HG03460 (cell line): ENCODE data around the gene GAB2.
"Not testable (repeated sequence)": the region's sequence is repeated elsewhere in the genome, so short reads cannot be mapped to it uniquely, and the experiment has no call there.

Source experiments
- ATAC-seq: cut with Tn5 transposase; IDR thresholded peaks from one replicate; pipeline ENCODE4 v1.9.1; 2021; ENCODE audit not compliant: unreplicated experiment

The GAB2 gene

GRCh38 chr11:78371221-78371891 lies 46.3 kb downstream of the GAB2 start:
- no peak for ATAC-seq

- ATAC-seq = no peak
Observed at GRCh38 chr11:78370406-78371172, 47.0 kb downstream of the GAB2 start.

- ATAC-seq = no peak
Observed at GRCh38 chr11:78365381-78365792, 52.2 kb downstream of the GAB2 start.

- no peak for ATAC-seq
Observed at GRCh38 chr11:78364128-78364751, 53.4 kb downstream of the GAB2 start.

GRCh38 chr11:78363024-78363619 lies 54.5 kb downstream of the GAB2 start:
- no peak for ATAC-seq

GRCh38 chr11:78361228-78361627 lies 56.4 kb downstream of the GAB2 start:
- ATAC-seq = no peak

GRCh38 chr11:78359921-78360320 lies 57.7 kb downstream of the GAB2 start:
- ATAC-seq = no peak

- not testable (repeated sequence) for ATAC-seq
Observed at GRCh38 chr11:78357924-78358323, 59.7 kb downstream of the GAB2 start.

GRCh38 chr11:78357425-78357824 lies 60.2 kb downstream of the GAB2 start:
- not testable (repeated sequence) for ATAC-seq

GRCh38 chr11:78355742-78356141 lies 61.9 kb downstream of the GAB2 start:
- ATAC-seq = not testable (repeated sequence)

- ATAC-seq = no peak
Observed at GRCh38 chr11:78355309-78355705, 62.3 kb downstream of the GAB2 start.

- no peak for ATAC-seq
Observed at GRCh38 chr11:78354408-78355308, 63.0 kb downstream of the GAB2 start.

GRCh38 chr11:78351979-78352841 lies 65.4 kb downstream of the GAB2 start:
- no peak for ATAC-seq

GRCh38 chr11:78351193-78351592 lies 66.4 kb downstream of the GAB2 start:
- no peak for ATAC-seq

- ATAC-seq = no peak
Observed at GRCh38 chr11:78350646-78351165, 66.9 kb downstream of the GAB2 start.

- ATAC-seq = no peak
Observed at GRCh38 chr11:78350091-78350645, 67.5 kb downstream of the GAB2 start.

- ATAC-seq = no peak
Observed at GRCh38 chr11:78349624-78350023, 68.0 kb downstream of the GAB2 start.

- ATAC-seq = no peak
Observed at GRCh38 chr11:78349114-78349513, 68.5 kb downstream of the GAB2 start.

- ATAC-seq = no peak
Observed at GRCh38 chr11:78347956-78348355, 69.7 kb downstream of the GAB2 start.
